22Rv1 (cell line): Measurements from ENCODE around the gene RPUSD4.

Experiments used
- CTCF ChIP-seq: fragments of 450-650 bp; IDR thresholded peaks from 2 replicates; pipeline ENCODE4 v1.5.1; 2017; ENCODE audit warnings: mild to moderate bottlenecking
- ZFX ChIP-seq: fragments of 450-650 bp; IDR thresholded peaks from 2 replicates; pipeline ENCODE4 v1.6.1; 2017; ENCODE audit warnings: antibody characterized with exemption, borderline replicate concordance

- TF ChIP-seq CTCF (no peak), ZFX (no peak)
Observed at GRCh38 chr11:126186025-126186698, 25.3 kb downstream of the RPUSD4 start.
